ENCODE data around the gene EYA4. TPM values are rescaled to one million over a fixed set of nuclear protein-coding genes. Genes with fewer than 3 reads are reported as not detected.

Gene EYA4
- total and polyA plus RNA-seq, 2 of the 4 experiments (the other 2 are of a cell fraction) = 5.7 to 11.1 TPM

DNA sequence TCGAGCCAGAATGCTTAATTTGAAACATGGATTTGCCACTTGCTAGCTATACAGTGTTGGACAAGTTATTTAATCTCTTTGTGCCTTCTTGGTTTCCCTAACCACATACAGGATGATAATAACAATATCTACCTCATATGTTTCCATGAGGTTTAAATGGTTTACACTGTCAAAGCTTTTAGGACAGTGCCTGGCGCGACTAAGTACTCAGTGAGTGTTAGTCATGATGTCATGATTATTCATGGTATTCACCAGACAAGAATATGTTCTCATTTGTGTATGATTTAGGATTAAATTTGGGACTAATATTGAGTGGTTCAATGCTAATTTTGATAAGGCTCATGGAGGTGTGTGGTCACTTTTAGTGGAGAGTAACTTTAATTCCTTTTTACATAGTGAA is 167.4 kb downstream of the EYA4 start:
- Histone ChIP-seq H3K4me1 (ENCODE audit: control insufficient read depth, insufficient read depth, low read length) (0 out of 2 replicates have a peak, but pooled peaks cover 3% of the 10 kb centered on the region), H3K9me1 (ENCODE audit: insufficient read depth, low read length) (no peaks in the 10 kb centered on the region; the same call in 1 of the 2 replicates), H2AFZ (replicated peaks; ENCODE audit: low read length, poor library complexity) (no peak overlapping the region), H3K4ac (ENCODE audit: low read depth, low read length) (no peak overlapping the region), H3K4me2 (ENCODE audit: low read depth, low read length) (no peak overlapping the region), H3K27me3 (ENCODE audit: control insufficient read depth, insufficient read depth, low read length) (no peaks in the 10 kb centered on the region), H3K79me1 (ENCODE audit: low read depth in 1 of 2, low read length in 2 of 2) (peaks cover 0 to 3% of the 10 kb centered on the region in 2 experiments; a peak in 1 of 4 replicates), H4K20me1 (ENCODE audit: insufficient read depth, low read length) (no peaks in the 10 kb centered on the region), H3K9me3 (ENCODE audit: control insufficient read depth, insufficient read depth, low read length) (no peaks in the 10 kb centered on the region), H2AK9ac (replicated peaks; ENCODE audit: low read depth, low read length, poor library complexity) (no peak overlapping the region), H3K23ac (ENCODE audit: low read depth, low read length) (no peak overlapping the region), H3K9ac (ENCODE audit: low read depth, low read length) (no peak overlapping the region), H4K91ac (ENCODE audit: insufficient read depth, low read depth, low read length) (no peak overlapping the region), H4K8ac (ENCODE audit: low read depth in 2 of 2, low read length in 2 of 2) (no peak overlapping the region), H3K36me3 (ENCODE audit: control insufficient read depth, insufficient read depth, low read length) (no peaks in the 10 kb centered on the region), H3K27ac (ENCODE audit: insufficient read depth, low read length) (no peak overlapping the region), H2BK20ac (ENCODE audit: low read depth, low read length) (no peak overlapping the region), H2BK120ac (ENCODE audit: low read depth, low read length) (no peak overlapping the region), H3K14ac (replicated peaks; ENCODE audit: low read depth, low read length) (no peak overlapping the region), H3K56ac (ENCODE audit: extremely low read depth, insufficient read depth, low read length) (no peak overlapping the region), H3K4me3 (ENCODE audit: insufficient read depth, low read depth, low read length) (no peak overlapping the region), H3K18ac (ENCODE audit: low read depth, low read length) (no peak overlapping the region), H4K5ac (ENCODE audit: low read depth, low read length) (no peak overlapping the region), H2BK15ac (ENCODE audit: low read depth, low read length) (no peak overlapping the region), H2BK5ac (ENCODE audit: low read depth, low read length, poor library complexity, severe bottlenecking) (no peak overlapping the region), H2AK5ac (ENCODE audit: low read depth, low read length) (no peak overlapping the region)
- ChIA-PET POLR2A (ENCODE audit: unreplicated experiment) (no interaction called here), CTCF (no interaction called here)
- no peak for TF ChIP-seq CHD1 (IDR thresholded peaks at IDR 0.05; ENCODE audit: low read depth, low read length)
- dilution Hi-C loops (cut with HindIII; ENCODE audit: low sequenced_read_pairs, unreplicated experiment) (no loop called here), intact Hi-C loops (cut with micrococcal nuclease) (no loop called here), in situ Hi-C loops (cut with MboI; ENCODE audit: low sequenced_read_pairs) (no loop called here)
- DNase-seq (peak; percentile 68), ATAC-seq (ENCODE audit: low read depth) (peak; percentile 51)
- no TSS peak for BruUV-seq (replicated peaks)
- WGBS, 2 experiments (ENCODE audit: extremely low coverage in 2 of 2, insufficient read length in 1 of 2) = 80% methylated on average over 1 of the region's 3 CpGs; no CpG with 5 or more reads in 1 of the 2 experiments

Measured in IMR-90 (cell line).